A673 (cell line): ENCODE data around the gene EPHA4.

Experiments used
- EZH2 ChIP-seq: fragments of 200-600 bp; sonication (generic); IDR thresholded peaks from 2 replicates; pipeline ENCODE4 v1.6.1; 2017; ENCODE audit warnings: borderline replicate concordance, low read depth, mild to moderate bottlenecking, mixed read lengths, antibody characterized with exemption, low read length; ENCODE audit not compliant: poor library complexity, severe bottlenecking
- TF ChIP-seq, protein P1 (sequence below): fragments of 300-800, 200-600 bp; sonication (generic); conservative IDR thresholded peaks from 2 replicates; pipeline ENCODE4 v1.5.1; 2017; ENCODE audit warnings: low read depth, mild to moderate bottlenecking, antibody characterized with exemption, low read length, moderate library complexity, mixed read lengths

DNA sequence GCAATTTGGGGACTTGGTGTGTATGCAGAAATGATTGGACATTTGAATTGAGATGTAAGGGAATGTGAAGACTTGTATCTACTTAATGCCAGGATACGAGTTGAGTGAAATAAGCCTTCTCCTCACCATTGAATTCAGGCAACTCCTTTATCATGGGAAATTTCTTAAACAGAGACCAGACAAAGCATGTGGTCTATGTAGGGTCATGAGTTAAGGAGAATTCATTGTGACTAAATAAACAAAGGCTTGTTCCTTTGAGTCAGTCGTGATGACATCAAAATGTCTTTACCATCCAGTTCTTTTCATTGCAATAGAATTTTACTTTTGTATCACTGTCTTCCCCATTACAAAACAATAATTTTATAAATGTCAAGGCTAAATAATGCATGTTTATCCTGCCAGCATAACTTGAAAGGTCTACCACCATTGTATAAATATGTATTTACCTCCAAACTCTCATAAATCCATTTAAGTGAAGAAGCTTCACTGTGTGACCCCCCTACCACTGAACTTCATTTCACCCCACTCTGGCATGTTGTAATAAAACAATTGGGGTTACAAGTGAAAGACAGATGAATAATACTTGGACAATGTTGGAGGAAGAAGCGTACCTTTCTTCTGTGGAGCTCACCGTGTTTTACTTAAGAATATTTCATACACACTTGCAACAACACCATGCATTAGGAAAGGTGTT is 149.4 kb downstream of the EPHA4 start:
- TF ChIP-seq EZH2: no peak
- TF ChIP-seq, protein P1, sequence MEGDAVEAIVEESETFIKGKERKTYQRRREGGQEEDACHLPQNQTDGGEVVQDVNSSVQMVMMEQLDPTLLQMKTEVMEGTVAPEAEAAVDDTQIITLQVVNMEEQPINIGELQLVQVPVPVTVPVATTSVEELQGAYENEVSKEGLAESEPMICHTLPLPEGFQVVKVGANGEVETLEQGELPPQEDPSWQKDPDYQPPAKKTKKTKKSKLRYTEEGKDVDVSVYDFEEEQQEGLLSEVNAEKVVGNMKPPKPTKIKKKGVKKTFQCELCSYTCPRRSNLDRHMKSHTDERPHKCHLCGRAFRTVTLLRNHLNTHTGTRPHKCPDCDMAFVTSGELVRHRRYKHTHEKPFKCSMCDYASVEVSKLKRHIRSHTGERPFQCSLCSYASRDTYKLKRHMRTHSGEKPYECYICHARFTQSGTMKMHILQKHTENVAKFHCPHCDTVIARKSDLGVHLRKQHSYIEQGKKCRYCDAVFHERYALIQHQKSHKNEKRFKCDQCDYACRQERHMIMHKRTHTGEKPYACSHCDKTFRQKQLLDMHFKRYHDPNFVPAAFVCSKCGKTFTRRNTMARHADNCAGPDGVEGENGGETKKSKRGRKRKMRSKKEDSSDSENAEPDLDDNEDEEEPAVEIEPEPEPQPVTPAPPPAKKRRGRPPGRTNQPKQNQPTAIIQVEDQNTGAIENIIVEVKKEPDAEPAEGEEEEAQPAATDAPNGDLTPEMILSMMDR: no peak
